ENCODE measurements around the gene ITPKC. TPM values are rescaled to one million over a fixed set of nuclear protein-coding genes. Genes with fewer than 3 reads are reported as not detected.

ITPKC gene
- total RNA-seq, 2 experiments from 2014 or later = 4.8 to 5.2 TPM

DNA sequence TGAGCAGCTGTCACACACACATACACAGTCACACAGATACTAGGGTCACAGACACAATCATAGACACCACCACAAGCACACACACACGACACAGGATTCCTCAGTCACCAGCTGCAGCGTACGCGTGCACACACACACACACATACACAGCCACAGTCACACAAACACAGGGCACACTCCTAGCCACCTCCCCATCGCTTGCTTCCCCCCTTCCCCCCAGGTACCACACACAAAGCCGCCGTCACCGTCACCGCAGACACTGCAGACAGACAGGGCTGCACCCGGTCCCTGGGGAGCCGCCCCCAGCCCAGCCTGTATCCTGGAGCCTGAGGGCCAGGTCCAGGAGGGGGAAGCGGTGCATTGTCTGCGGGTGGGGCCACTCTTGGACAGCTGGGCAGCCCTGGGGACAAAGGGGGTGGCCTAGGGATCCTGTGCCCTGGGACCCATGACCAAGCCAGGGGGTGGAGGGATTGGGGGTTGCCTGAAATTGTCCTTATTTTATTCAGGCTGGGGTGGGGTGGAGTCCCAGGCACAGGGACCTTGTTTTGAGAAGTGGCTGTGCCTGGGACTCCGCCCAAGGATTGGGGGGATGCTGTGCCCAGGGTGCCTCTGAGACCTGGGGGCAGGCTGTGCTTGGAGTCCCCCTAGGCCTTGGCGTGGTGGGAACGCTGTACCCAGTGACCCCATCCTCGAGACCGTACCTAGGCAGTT lies 27.4 kb upstream of the ITPKC start:
- Mint-ChIP-seq H3K4me1 (ENCODE audit: low read depth) (peaks cover 2% of the 10 kb centered on the region), H3K36me3 (ENCODE audit: low read depth) (peaks cover 9% of the 10 kb centered on the region), H3K4me3 (no peak overlapping the region), H3K27ac (no peak overlapping the region), H3K27me3 (no peaks in the 10 kb centered on the region), H3K9me3 (no peaks in the 10 kb centered on the region)
- CTCF ChIA-PET = no interaction called here
- intact Hi-C loops (cut with micrococcal nuclease) = no loop called here
- ATAC-seq (no peak), DNase-seq (peak; percentile 45)
- POLR2A ChIA-PET = no interaction called here
- TF ChIP-seq, protein P1, sequence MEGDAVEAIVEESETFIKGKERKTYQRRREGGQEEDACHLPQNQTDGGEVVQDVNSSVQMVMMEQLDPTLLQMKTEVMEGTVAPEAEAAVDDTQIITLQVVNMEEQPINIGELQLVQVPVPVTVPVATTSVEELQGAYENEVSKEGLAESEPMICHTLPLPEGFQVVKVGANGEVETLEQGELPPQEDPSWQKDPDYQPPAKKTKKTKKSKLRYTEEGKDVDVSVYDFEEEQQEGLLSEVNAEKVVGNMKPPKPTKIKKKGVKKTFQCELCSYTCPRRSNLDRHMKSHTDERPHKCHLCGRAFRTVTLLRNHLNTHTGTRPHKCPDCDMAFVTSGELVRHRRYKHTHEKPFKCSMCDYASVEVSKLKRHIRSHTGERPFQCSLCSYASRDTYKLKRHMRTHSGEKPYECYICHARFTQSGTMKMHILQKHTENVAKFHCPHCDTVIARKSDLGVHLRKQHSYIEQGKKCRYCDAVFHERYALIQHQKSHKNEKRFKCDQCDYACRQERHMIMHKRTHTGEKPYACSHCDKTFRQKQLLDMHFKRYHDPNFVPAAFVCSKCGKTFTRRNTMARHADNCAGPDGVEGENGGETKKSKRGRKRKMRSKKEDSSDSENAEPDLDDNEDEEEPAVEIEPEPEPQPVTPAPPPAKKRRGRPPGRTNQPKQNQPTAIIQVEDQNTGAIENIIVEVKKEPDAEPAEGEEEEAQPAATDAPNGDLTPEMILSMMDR (IDR thresholded peaks at IDR 0.05) = no peak

DNA sequence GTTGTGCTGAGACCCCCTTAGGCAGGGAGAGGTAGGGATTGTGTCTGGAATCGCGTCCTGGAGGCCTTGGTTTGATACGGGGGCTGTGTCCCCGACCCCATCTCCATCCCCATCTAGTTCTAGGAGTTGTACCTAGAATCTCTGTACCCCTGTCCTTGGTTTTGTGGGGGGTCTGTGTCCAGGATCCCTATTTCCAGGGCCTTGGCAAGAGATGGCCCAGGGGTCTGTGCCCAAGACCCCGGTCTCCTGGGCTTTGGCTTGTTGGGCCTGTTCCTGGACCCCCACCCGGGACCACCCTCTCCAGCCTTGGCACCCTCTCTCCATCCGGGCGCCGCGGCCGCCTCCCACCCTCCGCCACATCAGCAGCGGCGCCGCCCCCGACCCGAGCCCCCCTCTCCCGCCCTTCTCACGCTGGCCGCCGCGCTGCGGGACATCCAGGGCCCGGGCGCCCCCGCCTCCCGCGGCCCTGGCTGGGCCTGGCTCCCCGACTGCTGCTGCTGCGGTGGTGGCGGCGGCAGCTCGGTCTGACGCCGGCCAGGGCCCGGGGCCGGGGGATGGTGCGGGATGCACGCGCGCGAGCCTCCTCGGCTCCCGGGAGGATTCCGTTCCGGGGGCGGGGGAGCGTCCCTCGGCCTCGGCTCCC lies 26.7 kb upstream of the ITPKC start, which contains the start of gene NUMBL:
Gene NUMBL, minus strand, starts transcription at position 602 of the 643 bp plus-strand sequence. Its CDS starts 168 bp downstream, at position 434.
- intact Hi-C loops (cut with micrococcal nuclease) = no loop called here
- Mint-ChIP-seq H3K36me3 (ENCODE audit: low read depth) (peaks cover 7% of the 10 kb centered on the region), H3K4me3 (peak within 1 kb of the TSS; percentile 87), H3K9me3 (no peaks in the 10 kb centered on the region), H3K27me3 (no peaks in the 10 kb centered on the region), H3K27ac (peak within 1 kb of the TSS; percentile 93), H3K4me1 (ENCODE audit: low read depth) (peaks cover 2% of the 10 kb centered on the region)
- CTCF ChIA-PET = interaction anchor here (1.0 to 1.7 kb wide), 2 partner anchors 27 to 116 kb away, joined by 3 to 9 read pairs; no protein-coding TSS in a partner anchor
- TF ChIP-seq, protein P1 (IDR thresholded peaks at IDR 0.05) = no peak
- no peak for ATAC-seq
- no peak for DNase-seq
- POLR2A ChIA-PET = interaction anchor here (0.5 to 2.1 kb wide), 5 partner anchors 10 to 422 kb away, joined by 4 to 9 read pairs (median 5); partner anchors contain the start of genes COQ8B, ITPKC and RAB4B

DNA sequence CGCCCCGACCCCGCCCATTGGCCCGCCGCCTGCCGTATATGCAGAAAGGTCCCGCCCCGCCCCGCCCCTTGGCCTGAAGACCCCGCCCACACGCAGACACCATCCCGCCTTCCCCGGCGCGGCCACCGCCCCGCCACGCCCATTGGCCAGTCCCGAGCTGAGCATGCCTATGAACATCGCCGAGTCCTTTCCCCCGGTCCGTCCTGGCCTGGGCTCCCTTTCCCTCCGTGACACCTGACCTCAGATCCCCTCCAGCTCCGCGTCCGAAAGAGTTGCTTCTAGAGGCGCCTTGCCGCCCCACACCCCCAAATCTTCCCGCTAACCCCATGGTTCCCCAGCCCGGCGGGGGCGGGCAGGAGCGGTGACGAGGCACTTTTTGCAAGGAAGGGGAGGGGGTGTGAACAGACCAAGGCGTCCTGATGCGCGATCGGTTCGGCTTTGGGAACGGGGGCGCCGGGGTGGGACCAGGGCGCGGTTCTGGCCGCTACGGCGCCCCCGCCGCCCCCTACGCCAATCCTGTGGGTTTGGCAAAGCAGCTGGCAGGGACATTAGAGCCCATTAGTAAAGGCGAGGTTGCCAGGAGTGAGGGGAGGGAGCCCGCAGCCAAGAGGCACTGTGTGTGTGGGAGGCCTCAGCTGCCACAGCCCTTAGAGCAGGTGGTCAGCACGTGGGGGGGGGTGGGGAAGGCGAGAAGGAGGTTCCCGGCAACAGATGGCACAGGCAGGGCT lies 26.1 kb upstream of the ITPKC start:
- H3K4me1 Mint-ChIP-seq (ENCODE audit: low read depth) = peaks cover 2% of the 10 kb centered on the region
- no peaks in the 10 kb centered on the region for H3K27me3 Mint-ChIP-seq
- peak; percentile 95 for DNase-seq
- intact Hi-C loops (cut with micrococcal nuclease) = no loop called here
- peaks cover under 1% of the 10 kb centered on the region for H3K36me3 Mint-ChIP-seq (ENCODE audit: low read depth)
- ChIA-PET POLR2A (interaction anchor here (0.5 to 2.1 kb wide), 11 partner anchors 9 to 421 kb away, joined by 3 to 9 read pairs (median 4); partner anchors contain the start of genes COQ8B, ITPKC and RAB4B), CTCF (interaction anchor here (0.9 to 1.7 kb wide), 4 partner anchors 28 to 115 kb away, joined by 3 to 9 read pairs (median 4); partner anchors contain the start of genes ACTMAP and EGLN2)
- peak; percentile 87 for ATAC-seq
- TF ChIP-seq, protein P1 (IDR thresholded peaks at IDR 0.05) = no peak
- H3K4me3 Mint-ChIP-seq = peak overlapping the region; percentile 87
- H3K9me3 Mint-ChIP-seq = no peaks in the 10 kb centered on the region
- H3K27ac Mint-ChIP-seq = peak overlapping the region; percentile 93

DNA sequence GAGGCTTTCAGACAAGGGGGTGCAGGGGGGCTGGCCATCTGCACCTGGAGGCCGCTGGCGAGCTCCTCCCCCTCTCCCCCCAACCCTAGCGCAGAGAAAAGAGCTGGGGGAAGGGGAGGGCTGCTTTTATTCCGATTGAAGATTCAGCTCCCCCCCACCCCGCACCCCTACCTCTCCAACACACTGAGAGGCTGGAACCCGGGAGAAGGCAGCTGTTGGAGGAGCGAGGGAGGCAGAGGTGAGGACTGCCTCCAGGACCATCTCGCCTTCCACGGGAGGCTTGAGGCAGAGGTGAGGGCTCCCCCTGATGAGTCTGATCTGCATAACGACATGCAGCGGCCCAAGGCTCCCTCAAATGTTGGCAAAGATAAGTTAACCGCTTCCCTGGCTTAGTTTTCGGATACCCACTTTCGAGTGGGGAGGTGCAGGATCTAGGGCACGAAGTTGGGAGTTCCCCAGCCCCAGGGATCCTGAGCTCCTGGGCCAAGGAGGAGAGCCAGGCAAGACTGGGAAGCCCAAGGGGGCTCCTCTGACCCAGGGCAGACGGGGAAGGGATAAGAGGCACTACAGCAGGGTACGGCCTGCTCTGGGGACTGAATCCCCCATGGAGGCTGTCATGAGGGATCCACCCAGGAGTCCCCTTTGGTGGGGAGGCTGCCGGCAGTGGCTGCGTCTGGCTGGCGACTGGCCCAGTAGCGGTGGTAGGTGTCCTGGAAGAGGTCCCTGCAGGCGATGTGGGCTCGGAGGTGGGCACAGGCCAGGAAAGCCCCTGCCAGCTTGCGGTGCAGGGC lies 25.3 kb upstream of the ITPKC start:
- TF ChIP-seq, protein P1 (IDR thresholded peaks at IDR 0.05) = no peak
- Mint-ChIP-seq H3K4me1 (ENCODE audit: low read depth) (peaks cover 2% of the 10 kb centered on the region), H3K4me3 (peak overlapping the region; percentile 87), H3K9me3 (no peaks in the 10 kb centered on the region), H3K27ac (peak overlapping the region; percentile 93), H3K36me3 (ENCODE audit: low read depth) (no peaks in the 10 kb centered on the region), H3K27me3 (no peaks in the 10 kb centered on the region)
- intact Hi-C loops (cut with micrococcal nuclease) = no loop called here
- POLR2A ChIA-PET = interaction anchor here (0.6 to 2.1 kb wide), 10 partner anchors 8 to 128 kb away, joined by 3 to 9 read pairs (median 4); partner anchors contain the start of genes COQ8B, ITPKC and RAB4B
- ATAC-seq (no peak), DNase-seq (peak; percentile 35)
- CTCF ChIA-PET = interaction anchor here (0.6 to 1.7 kb wide), 4 partner anchors 14 to 115 kb away, joined by 3 to 9 read pairs (median 4); partner anchors contain the start of genes ACTMAP and EGLN2
